K562 (cell line): ENCODE data around the gene CHMP2A. TPM values are rescaled to one million over a fixed set of nuclear protein-coding genes. Genes with fewer than 3 reads are reported as not detected.

Experiments
- ATF1 ChIP-seq, 2 experiments: fragments of 450-650 bp in 1 of 2; IDR thresholded peaks; 2 replicates each; pipeline ENCODE4 v1.6.1; 2016; ENCODE audit warnings: missing compliant biosample characterization in 1 of 2, missing genetic modification characterization in 1 of 2
- CCAR2 ChIP-seq: fragments of 200-400 bp; formaldehyde crosslinking; IDR thresholded peaks from 2 replicates; pipeline ENCODE4 v1.6.1; 2017; ENCODE audit warnings: mild to moderate bottlenecking, low read depth, low read length
- CHD1 ChIP-seq: fragments of 200-600 bp; sonication (generic); IDR thresholded peaks from one replicate; pipeline ENCODE4 v1.6.1; 2012; ENCODE audit warnings: mild to moderate bottlenecking, moderate library complexity, low read length, inconsistent platforms
- ELF4 ChIP-seq: fragments of 450-650 bp; formaldehyde crosslinking; IDR thresholded peaks from 2 replicates; pipeline ENCODE4 v1.4.0; 2022; ENCODE audit warnings: missing genetic modification characterization
- ID3 ChIP-seq, 2 experiments: fragments of 250-450 bp in 1 of 2; fragments of 450-650 bp in 1 of 2; sonication (Bioruptor Pico) in 1 of 2; IDR thresholded peaks; 2 replicates each; pipeline versions ENCODE4 v1.6.1 to v1.8.0; 2016 to 2021; ENCODE audit warnings: mild to moderate bottlenecking in 2 of 2, moderate library complexity in 2 of 2, missing compliant biosample characterization in 1 of 2, missing genetic modification characterization in 1 of 2
- MAZ ChIP-seq, 2 experiments: fragments of 450-650 bp in 1 of 2; sonication (generic) in 1 of 2; formaldehyde crosslinking; IDR thresholded peaks in 1 of 2; conservative IDR thresholded peaks in 1 of 2; 2 replicates each; pipeline versions ENCODE4 v1.4.0 to v1.5.0; 2020; ENCODE audit warnings: mild to moderate bottlenecking in 1 of 2, missing genetic modification reagents in 1 of 2
- POLR3A ChIP-seq: IDR thresholded peaks from 2 replicates; pipeline ENCODE4 v1.6.1; 2011; ENCODE audit warnings: borderline replicate concordance, mild to moderate bottlenecking, moderate library complexity; ENCODE audit not compliant: insufficient read length, insufficient read depth; ENCODE audit errors: extremely low read depth
- RB1 ChIP-seq: fragments of 450-650 bp; IDR thresholded peaks from 2 replicates; pipeline ENCODE4 v1.6.1; 2017; ENCODE audit warnings: low read depth, mild to moderate bottlenecking
- ZBTB2 ChIP-seq: fragments of 450-650 bp; IDR thresholded peaks from 2 replicates; pipeline ENCODE4 v1.6.1; 2016; ENCODE audit warnings: antibody characterized with exemption
- polyA plus RNA-seq, 8 experiments: library from polyadenylated mRNA; depleted of rRNA in 4 of 8; stranded (reverse) in 5 of 8; unstranded in 3 of 8; fragments of >200 nt; fragmentation: Nextera tagmentation in 2 of 8; fragmentation: Illumina TruSeq in 1 of 8; extraction: Ambion mirVana in 2 of 8; extraction: Trizol in 1 of 8; gene quantifications; 2 replicates each; pipeline versions ENCODE4 v1.2.1 to v1.2.3, GENCODE V29; 2011 to 2014; ENCODE audit warnings: inconsistent platforms in 1 of 8, missing spikeins in 1 of 8
- total RNA-seq, 7 experiments: library from RNA; depleted of rRNA in 6 of 7; stranded (reverse); fragments of >200 nt in 6 of 7; fragmentation: Illumina TruSeq in 2 of 7; extraction: Trizol in 2 of 7; gene quantifications; 2 replicates each; pipeline versions ENCODE4 v1.2.1 to v1.2.3, GENCODE V29; 2011 to 2021; ENCODE audit warnings: low replicate concordance in 1 of 7
- TF ChIP-seq, protein P1 (sequence below), 2 experiments: fragments of 450-650 bp in 1 of 2; sonication (generic) in 1 of 2; formaldehyde crosslinking in 1 of 2; IDR thresholded peaks; 2 replicates each; pipeline versions ENCODE4 v1.7.1 to v1.9.0; 2016 to 2022; ENCODE audit warnings: inconsistent platforms in 1 of 2, mild to moderate bottlenecking in 1 of 2, missing genetic modification reagents in 1 of 2
- TF ChIP-seq, protein P2 (sequence below): sonication (generic); formaldehyde crosslinking; IDR thresholded peaks from 2 replicates; pipeline ENCODE4 v1.8.0; 2023; ENCODE audit warnings: mild to moderate bottlenecking, missing genetic modification reagents

The CHMP2A gene
- total and polyA plus RNA-seq, 9 of the 15 experiments (the other 6 are each of a cell fraction or from before 2014, with no cell fraction given) = 57.6 to 159 (median 87.2) TPM

- TF ChIP-seq, protein P1, sequence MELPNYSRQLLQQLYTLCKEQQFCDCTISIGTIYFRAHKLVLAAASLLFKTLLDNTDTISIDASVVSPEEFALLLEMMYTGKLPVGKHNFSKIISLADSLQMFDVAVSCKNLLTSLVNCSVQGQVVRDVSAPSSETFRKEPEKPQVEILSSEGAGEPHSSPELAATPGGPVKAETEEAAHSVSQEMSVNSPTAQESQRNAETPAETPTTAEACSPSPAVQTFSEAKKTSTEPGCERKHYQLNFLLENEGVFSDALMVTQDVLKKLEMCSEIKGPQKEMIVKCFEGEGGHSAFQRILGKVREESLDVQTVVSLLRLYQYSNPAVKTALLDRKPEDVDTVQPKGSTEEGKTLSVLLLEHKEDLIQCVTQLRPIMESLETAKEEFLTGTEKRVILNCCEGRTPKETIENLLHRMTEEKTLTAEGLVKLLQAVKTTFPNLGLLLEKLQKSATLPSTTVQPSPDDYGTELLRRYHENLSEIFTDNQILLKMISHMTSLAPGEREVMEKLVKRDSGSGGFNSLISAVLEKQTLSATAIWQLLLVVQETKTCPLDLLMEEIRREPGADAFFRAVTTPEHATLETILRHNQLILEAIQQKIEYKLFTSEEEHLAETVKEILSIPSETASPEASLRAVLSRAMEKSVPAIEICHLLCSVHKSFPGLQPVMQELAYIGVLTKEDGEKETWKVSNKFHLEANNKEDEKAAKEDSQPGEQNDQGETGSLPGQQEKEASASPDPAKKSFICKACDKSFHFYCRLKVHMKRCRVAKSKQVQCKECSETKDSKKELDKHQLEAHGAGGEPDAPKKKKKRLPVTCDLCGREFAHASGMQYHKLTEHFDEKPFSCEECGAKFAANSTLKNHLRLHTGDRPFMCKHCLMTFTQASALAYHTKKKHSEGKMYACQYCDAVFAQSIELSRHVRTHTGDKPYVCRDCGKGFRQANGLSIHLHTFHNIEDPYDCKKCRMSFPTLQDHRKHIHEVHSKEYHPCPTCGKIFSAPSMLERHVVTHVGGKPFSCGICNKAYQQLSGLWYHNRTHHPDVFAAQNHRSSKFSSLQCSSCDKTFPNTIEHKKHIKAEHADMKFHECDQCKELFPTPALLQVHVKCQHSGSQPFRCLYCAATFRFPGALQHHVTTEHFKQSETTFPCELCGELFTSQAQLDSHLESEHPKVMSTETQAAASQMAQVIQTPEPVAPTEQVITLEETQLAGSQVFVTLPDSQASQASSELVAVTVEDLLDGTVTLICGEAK (IDR thresholded peaks at IDR 0.05) = no peak
- TF ChIP-seq, protein P1 (CRISPR knock-in tag; IDR thresholded peaks at IDR 0.05) = no peak
- TF ChIP-seq POLR3A = no peak
- TF ChIP-seq, protein P2, sequence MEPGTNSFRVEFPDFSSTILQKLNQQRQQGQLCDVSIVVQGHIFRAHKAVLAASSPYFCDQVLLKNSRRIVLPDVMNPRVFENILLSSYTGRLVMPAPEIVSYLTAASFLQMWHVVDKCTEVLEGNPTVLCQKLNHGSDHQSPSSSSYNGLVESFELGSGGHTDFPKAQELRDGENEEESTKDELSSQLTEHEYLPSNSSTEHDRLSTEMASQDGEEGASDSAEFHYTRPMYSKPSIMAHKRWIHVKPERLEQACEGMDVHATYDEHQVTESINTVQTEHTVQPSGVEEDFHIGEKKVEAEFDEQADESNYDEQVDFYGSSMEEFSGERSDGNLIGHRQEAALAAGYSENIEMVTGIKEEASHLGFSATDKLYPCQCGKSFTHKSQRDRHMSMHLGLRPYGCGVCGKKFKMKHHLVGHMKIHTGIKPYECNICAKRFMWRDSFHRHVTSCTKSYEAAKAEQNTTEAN (CRISPR knock-in tag) = no peak
- TF ChIP-seq RB1 = peak; percentile 98
- no peak for TF ChIP-seq ELF4 (CRISPR knock-in tag)
- TF ChIP-seq ATF1 (CRISPR knock-in tag; IDR thresholded peaks at IDR 0.05) = no peak
- peak; percentile 62 for TF ChIP-seq ATF1 (tag; IDR thresholded peaks at IDR 0.05)
- TF ChIP-seq CHD1 = no peak
- no peak for TF ChIP-seq CCAR2
- no peak for TF ChIP-seq ID3 (CRISPR knock-in tag; IDR thresholded peaks at IDR 0.05)
- TF ChIP-seq ID3 (tag; IDR thresholded peaks at IDR 0.05) = no peak
- peak; percentile 91 to 92 for TF ChIP-seq MAZ (CRISPR knock-in tag; conservative IDR thresholded peaks at IDR 0.05 in 1 of 2, IDR thresholded peaks at IDR 0.05 in 1 of 2)
- TF ChIP-seq ZBTB2 = peak; percentile 88
These were observed 41.0 kb downstream of the CHMP2A start (continued) for GRCh38 chr19:58513694-58514563.
